HG03175 (cell line): ENCODE data around the gene PARD6B.
A peak's percentile ranks its signal among the peaks of the same experiment; 100 is the strongest.
"Not testable (repeated sequence)": the region's sequence is repeated elsewhere in the genome, so short reads cannot be mapped to it uniquely, and the experiment has no call there.

ENCODE experiments used
- ATAC-seq: cut with Tn5 transposase; IDR thresholded peaks from one replicate; pipeline ENCODE4 v1.9.1; 2021; ENCODE audit warnings: mild to moderate bottlenecking, moderate library complexity; ENCODE audit not compliant: unreplicated experiment

Gene PARD6B

GRCh38 chr20:50771419-50772080, 40.2 kb downstream of the PARD6B start:
- not testable (repeated sequence) for ATAC-seq

GRCh38 chr20:50772420-50773185, 41.2 kb downstream of the PARD6B start:
- ATAC-seq = no peak

GRCh38 chr20:50774515-50774914, 43.1 kb downstream of the PARD6B start:
- no peak for ATAC-seq

DNA sequence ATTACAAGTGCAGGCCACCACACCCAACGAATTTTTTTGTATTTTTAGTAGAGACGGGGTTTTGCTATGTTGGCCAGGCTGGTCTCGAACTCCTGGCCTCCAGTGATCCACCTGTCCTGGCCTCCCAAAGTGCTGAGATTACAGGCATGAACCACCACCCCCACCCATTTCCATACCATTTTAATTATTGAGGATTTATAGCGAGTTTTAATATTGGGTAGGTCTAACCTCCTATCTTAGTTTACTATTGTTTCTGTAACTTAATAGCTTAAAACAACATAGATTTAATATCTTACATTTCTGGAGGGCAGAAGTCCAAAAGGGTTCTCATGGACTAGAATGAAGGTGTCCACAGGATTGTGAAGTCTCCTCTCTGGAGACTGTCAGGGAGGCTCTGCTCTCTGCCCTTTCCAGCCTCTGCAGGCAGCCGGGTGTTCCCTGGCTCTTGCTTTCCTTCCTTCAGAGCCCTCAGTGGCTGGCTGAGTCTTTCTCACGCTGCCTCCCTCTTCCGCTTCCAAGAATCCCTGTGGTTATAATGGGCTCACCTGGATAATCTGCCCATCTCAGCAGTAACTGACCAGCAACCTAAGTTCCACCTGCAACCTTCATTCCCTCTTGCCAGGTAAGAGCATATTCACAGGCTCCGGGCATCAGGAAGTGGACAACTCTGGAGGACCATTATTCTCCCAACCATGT, 44.9 kb downstream of the PARD6B start:
- no peak for ATAC-seq

DNA sequence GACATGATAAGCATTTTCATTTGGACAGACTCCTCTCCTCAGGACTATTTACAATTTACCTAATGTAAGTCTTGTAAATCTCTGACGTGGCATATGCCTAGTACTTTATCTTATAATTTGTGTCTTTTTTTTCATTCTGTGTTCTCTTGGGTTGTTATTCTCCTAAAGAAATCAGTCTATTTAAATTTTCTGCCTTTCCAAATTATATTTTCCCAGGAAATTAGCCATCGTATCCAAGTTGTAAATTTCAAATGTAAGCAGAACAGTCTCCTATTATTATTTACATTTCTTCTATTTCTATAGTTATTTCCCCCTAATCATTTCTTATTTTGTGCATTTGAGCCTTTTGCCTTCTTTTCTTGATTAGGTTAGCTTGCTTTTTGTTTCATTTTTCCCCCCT, 46.0 kb downstream of the PARD6B start:
- ATAC-seq = no peak

DNA sequence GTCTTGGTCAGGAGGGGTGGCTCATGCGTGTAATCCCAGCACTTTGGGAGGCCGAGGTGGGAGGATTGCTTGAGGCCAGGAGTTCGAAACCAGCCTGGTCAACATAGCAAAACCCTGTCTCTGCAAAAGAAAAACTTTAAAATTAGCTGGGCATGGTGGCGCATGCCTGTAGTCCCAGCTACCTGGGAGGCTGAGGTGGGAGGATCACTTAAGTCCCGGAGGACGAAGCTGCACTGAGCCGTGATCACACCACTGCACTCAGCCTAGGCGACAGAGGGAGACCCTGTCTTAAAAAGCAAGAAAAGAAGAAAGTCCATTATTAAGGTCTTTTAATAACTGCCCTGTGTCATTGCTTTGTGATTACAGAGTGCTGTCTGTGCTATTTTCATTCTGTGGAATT, 47.6 kb downstream of the PARD6B start:
- ATAC-seq = not testable (repeated sequence)

DNA sequence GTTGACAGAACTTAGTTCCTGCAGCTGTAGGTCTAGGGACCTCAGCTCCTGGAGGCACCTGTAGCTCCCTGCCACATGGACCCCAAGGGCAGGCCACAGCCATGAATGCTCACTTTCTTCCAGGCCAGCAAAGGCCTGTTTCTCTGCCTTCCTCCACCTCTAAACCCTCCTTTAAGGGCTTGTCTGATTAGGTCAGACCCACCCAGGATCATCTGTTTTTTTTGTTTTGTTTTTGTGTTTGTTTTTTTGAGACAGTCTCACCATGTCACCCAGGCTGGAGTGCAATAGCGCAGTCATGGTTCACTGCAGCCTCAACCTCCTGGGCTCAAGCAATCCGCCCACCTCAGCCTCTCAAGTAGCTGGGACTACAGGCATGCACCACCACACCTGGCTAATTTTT, 52.0 kb downstream of the PARD6B start:
- no peak for ATAC-seq

GRCh38 chr20:50783903-50784302, 52.5 kb downstream of the PARD6B start:
- ATAC-seq = no peak

- no peak for ATAC-seq
These were observed 53.1 kb downstream of the PARD6B start for GRCh38 chr20:50784464-50784863.

- ATAC-seq = no peak
These were observed 55.3 kb downstream of the PARD6B start for GRCh38 chr20:50786703-50787102.

- ATAC-seq = no peak
These were observed 55.8 kb downstream of the PARD6B start for GRCh38 chr20:50787181-50787580.

GRCh38 chr20:50788045-50788991, 56.9 kb downstream of the PARD6B start:
- no peak for ATAC-seq

GRCh38 chr20:50789968-50790650, 58.7 kb downstream of the PARD6B start:
- ATAC-seq = no peak

DNA sequence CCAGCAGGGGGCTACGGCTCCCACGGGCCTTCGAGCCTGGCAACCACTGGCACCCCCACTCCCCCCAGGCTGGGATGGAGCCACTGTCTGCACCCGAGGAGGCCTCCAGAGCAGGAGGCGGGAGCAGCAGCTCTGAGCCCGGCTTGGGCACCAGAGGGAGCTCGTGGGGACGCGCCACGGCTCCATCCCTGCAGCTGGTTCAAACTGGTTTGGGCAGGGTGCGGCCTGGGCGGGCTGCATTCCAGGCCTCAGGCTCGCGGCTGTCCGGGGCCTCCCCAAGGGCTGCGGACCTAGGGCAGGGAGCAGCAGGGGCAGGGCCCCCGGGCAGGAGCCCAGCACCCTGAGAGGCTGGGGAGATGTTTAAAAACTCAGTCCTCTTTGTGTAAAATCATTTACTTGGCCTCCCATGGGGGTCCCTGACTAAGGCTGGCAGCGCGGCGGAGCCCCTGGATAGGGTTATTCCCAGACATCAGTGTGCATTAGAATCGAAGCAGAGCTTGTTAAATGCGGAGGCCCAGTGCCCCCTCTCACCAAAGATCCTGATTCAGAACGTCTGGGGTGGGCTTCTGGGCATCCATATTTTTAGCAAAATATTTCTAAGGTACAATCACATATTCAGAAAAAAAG, 59.4 kb downstream of the PARD6B start:
- peak; percentile 66 for ATAC-seq

DNA sequence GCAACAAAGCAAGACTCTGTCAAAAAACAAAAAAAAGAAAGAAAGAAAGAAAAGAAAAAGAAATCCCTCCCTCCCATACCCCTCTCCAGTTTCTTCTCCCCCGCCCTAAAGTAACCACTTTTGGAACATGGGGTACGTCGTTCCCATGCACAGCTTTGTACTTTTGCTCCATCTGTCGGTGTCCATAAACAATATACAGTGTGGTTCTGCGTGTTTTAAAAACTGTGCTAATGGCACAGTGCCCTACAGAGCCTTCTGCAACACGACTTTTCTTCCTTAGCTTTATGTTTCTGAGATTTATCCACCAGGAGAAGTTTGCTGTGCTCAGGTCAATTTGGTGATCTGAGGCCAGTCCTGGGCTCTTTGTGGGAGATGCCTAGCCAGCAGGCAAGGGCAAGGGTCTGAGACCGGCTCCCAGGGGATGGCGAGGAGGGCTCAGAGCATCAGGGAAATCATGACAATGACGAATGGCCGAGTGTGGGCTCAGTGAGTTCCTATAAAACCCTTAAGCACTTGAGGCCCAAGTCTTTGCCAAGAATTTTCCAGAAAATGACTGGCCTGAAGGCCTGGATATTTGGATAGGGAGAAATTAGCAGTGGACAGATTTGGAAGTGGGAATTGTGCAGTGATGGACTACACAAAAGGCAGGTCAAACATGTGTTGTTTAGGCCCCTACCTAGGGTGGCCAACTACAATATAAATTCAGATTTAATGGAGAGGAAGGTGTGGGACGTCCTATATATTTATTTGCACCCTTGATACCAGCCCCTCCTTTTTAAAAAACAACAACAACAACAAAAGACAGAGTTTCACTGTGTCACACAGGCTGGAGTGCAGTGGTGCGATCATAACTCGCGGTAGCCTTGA, 61.6 kb downstream of the PARD6B start:
- ATAC-seq = no peak

- ATAC-seq = not testable (repeated sequence)
These were observed 62.2 kb downstream of the PARD6B start for GRCh38 chr20:50793575-50794016.

GRCh38 chr20:50794181-50794845, 62.9 kb downstream of the PARD6B start:
- ATAC-seq = no peak
